Inferior parietal cortex (tissue), 1 donor: ENCODE measurements around the gene RNU4-1.
A peak's percentile ranks its signal among the peaks of the same experiment; 100 is the strongest.
"Not testable (repeated sequence)": the region's sequence is repeated elsewhere in the genome, so short reads cannot be mapped to it uniquely, and the experiment has no call there.

Source experiments
- DNase-seq: peaks from one replicate; pipeline ENCODE4 v3.0.0-alpha.2; 2016; ENCODE audit errors: extremely low spot score

The RNU4-1 gene

GRCh38 chr12:120292661-120293531, at the start of gene RNU4-1:
RNU4-1 (minus strand) TSS chr12:120293237.
- DNase-seq = peak; percentile 88

GRCh38 chr12:120342175-120343038, 49.4 kb upstream of the RNU4-1 start:
- DNase-seq = no peak

- DNase-seq = no peak
Measured at GRCh38 chr12:120339256-120339655, 46.2 kb upstream of the RNU4-1 start.

- DNase-seq = no peak
Measured at GRCh38 chr12:120337730-120338129, 44.7 kb upstream of the RNU4-1 start.

- not testable (repeated sequence) for DNase-seq
Measured at GRCh38 chr12:120336392-120336791, 43.4 kb upstream of the RNU4-1 start.

- not testable (repeated sequence) for DNase-seq
Measured at GRCh38 chr12:120335447-120335846, 42.4 kb upstream of the RNU4-1 start.

- DNase-seq = no peak
Measured at GRCh38 chr12:120332523-120332922, 39.5 kb upstream of the RNU4-1 start.

- DNase-seq = no peak
Measured at GRCh38 chr12:120332041-120332440, 39.0 kb upstream of the RNU4-1 start.

GRCh38 chr12:120331390-120331789, 38.4 kb upstream of the RNU4-1 start:
- DNase-seq = no peak

- DNase-seq = no peak
Measured at GRCh38 chr12:120328228-120328627, 35.2 kb upstream of the RNU4-1 start.

GRCh38 chr12:120327593-120327992, 34.6 kb upstream of the RNU4-1 start, which contains the start of gene PLA2G1B:
PLA2G1B (minus strand) TSS chr12:120327779; CDS start chr12:120327753, 26 bp downstream.
- DNase-seq = no peak

GRCh38 chr12:120324841-120325417, 31.9 kb upstream of the RNU4-1 start:
- no peak for DNase-seq

- DNase-seq = no peak
Measured at GRCh38 chr12:120323772-120324171, 30.7 kb upstream of the RNU4-1 start.

GRCh38 chr12:120321382-120322202, 28.6 kb upstream of the RNU4-1 start:
- no peak for DNase-seq

GRCh38 chr12:120317224-120318105, 24.4 kb upstream of the RNU4-1 start:
- peak; percentile 99 for DNase-seq

- DNase-seq = peak; percentile 9
Measured at GRCh38 chr12:120316798-120317223, 23.8 kb upstream of the RNU4-1 start.

- no peak for DNase-seq
Measured at GRCh38 chr12:120314220-120314619, 21.2 kb upstream of the RNU4-1 start.

- DNase-seq = peak; percentile 98
Measured at GRCh38 chr12:120301962-120302815, 9.2 kb upstream of the RNU4-1 start, which contains the start of gene SIRT4. SIRT4 (plus strand) TSS chr12:120302321; CDS start chr12:120303562, 1,241 bp downstream.

GRCh38 chr12:120292411-120292660, 701 bp downstream of the RNU4-1 start:
- no peak for DNase-seq
